Colonic mucosa (tissue), 4 donors: ENCODE data around the gene ZNF774. TPM values are rescaled to one million over a fixed set of nuclear protein-coding genes. Genes with fewer than 3 reads are reported as not detected.
"Not testable (repeated sequence)": the region's sequence is repeated elsewhere in the genome, so short reads cannot be mapped to it uniquely, and the experiment has no call there.

Experiments
- DNase-seq: peaks from one replicate; pipeline ENCODE4 v3.0.0-alpha.2; 2020
- H3K27ac ChIP-seq: fragments of 200-600 bp; one replicate; pipeline ENCODE4 v1.8.0; 2021
- H3K27me3 ChIP-seq: fragments of 200-600 bp; one replicate; pipeline ENCODE4 v1.8.0; 2021
- H3K36me3 ChIP-seq: fragments of 200-600 bp; one replicate; pipeline ENCODE4 v1.8.0; 2021
- H3K4me1 ChIP-seq: fragments of 200-600 bp; one replicate; pipeline ENCODE4 v1.8.0; 2021; ENCODE audit warnings: mild to moderate bottlenecking
- H3K4me3 ChIP-seq: fragments of 200-600 bp; one replicate; pipeline ENCODE4 v1.8.0; 2021
- H3K9ac ChIP-seq, 2 donors: one replicate each; pipeline ENCODE4 v1.7.0; 2013; ENCODE audit warnings: control low read depth in 2 of 2, low read depth in 2 of 2, low read length in 2 of 2
- H3K9me3 ChIP-seq: fragments of 200-600 bp; one replicate; pipeline ENCODE4 v1.8.0; 2021
- intact Hi-C: fragments of 100-400 bp; cut with DNase I; formaldehyde crosslinking; loops from one replicate; pipeline ENCODE4 v1.14.1; 2022
- total RNA-seq, 2 donors: library from RNA; stranded (reverse); fragmentation: NEBNext Ultra II Directional in 1 of 2; extraction: Animal tissue kit (Norgen Biotek cat#: 25700) in 1 of 2; gene quantifications; one replicate each; pipeline ENCODE4 v1.2.1, GENCODE V29; 2021
- TF ChIP-seq, protein P1 (sequence below): fragments of 200-600 bp; IDR thresholded peaks from one replicate; pipeline ENCODE4 v1.8.0; 2022; ENCODE audit warnings: antibody characterized with exemption, mild to moderate bottlenecking
- donor health status: healthy.
- donor health status: DM: no; HTN: no; CAD: no.
- donor health status: DM: no; HTN: no; CAD: no.

Gene ZNF774
- 10 to 100 TPM; 13.7 to 13.9 TPM for total RNA-seq

DNA sequence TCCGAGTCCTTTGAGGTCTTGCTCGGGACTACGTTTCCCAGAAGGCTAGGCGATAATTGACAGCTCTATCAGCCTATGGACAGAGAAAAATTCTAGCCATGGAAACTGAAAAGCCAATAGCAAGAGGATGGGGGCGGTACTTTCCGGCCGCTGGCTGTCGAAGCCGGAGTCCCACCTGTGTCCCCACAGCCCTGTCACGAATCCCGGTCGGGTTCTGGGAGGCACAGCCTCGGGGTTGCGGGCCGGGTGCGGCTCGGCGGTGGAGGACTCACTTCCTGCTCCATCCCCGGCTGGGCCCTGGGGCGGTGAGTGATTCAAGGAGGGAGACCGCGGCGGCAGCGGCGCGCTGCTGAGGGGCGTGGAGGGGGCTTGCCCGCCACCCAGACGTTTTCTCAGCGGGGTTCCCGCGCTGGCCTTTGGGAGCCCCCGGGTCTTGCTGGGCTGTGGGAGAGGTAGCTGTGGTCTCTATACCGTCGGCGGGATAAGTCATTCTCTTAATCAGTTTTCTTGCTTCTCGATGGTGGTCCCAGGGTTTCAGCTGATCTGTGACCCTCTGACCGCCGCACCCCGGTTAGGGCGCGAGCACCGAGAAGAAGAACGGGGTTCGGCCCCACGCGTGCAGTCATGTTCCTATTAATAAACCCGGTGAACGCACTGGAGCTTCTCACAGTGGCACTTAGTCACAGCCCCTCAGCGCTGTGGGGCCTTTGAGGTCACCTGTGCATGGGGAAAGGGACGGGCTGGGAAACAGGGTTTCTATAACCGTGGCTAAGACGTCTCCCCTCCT lies at the start of gene ZNF774:
Gene ZNF774 (plus strand): TSS at position 178 of the 787 bp plus-strand sequence. CDS start 2,377 bp downstream, outside the sequence.
- intact Hi-C loops, result no loop called here
- TF ChIP-seq, protein P1, sequence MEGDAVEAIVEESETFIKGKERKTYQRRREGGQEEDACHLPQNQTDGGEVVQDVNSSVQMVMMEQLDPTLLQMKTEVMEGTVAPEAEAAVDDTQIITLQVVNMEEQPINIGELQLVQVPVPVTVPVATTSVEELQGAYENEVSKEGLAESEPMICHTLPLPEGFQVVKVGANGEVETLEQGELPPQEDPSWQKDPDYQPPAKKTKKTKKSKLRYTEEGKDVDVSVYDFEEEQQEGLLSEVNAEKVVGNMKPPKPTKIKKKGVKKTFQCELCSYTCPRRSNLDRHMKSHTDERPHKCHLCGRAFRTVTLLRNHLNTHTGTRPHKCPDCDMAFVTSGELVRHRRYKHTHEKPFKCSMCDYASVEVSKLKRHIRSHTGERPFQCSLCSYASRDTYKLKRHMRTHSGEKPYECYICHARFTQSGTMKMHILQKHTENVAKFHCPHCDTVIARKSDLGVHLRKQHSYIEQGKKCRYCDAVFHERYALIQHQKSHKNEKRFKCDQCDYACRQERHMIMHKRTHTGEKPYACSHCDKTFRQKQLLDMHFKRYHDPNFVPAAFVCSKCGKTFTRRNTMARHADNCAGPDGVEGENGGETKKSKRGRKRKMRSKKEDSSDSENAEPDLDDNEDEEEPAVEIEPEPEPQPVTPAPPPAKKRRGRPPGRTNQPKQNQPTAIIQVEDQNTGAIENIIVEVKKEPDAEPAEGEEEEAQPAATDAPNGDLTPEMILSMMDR, result no peak
- H3K4me1 ChIP-seq, result peaks cover 2% of the 10 kb centered on the region
- H3K4me3 ChIP-seq, result peak within 1 kb of the TSS; percentile 68
- H3K27me3 ChIP-seq, result no peaks in the 10 kb centered on the region
- no peaks in the 10 kb centered on the region for H3K36me3 ChIP-seq
- peak within 1 kb of the TSS; percentile 80 for H3K27ac ChIP-seq
- H3K9ac ChIP-seq, result peak within 1 kb of the TSS; percentile 75 to 93
- H3K9me3 ChIP-seq, result no peaks in the 10 kb centered on the region
- peak; percentile 97 for DNase-seq

DNA sequence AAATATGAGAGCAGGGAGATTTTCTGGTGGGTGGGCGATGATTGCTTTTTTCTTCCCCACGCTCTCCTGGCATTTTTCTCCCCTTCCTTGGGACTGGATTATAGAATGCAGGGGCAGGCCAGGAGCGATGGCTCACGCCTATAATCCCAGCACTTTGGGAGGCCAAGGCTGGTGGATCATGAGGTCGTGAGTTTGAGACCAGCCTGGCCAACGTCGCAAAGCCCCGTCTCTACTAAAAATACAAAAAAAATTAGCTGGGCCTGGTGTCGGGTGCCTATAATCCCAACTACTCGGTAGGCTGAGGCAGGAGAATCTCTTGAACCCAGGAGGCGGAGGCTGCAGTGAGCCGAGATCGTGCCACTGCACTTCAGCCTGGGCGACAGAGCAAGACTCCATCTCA lies 46.7 kb upstream of the ZNF774 start:
- H3K9ac ChIP-seq, DNase-seq, H3K4me1 ChIP-seq, H3K27me3 ChIP-seq, H3K27ac ChIP-seq, intact Hi-C loops, H3K4me3 ChIP-seq, H3K9me3 ChIP-seq, H3K36me3 ChIP-seq: not testable (repeated sequence)

DNA sequence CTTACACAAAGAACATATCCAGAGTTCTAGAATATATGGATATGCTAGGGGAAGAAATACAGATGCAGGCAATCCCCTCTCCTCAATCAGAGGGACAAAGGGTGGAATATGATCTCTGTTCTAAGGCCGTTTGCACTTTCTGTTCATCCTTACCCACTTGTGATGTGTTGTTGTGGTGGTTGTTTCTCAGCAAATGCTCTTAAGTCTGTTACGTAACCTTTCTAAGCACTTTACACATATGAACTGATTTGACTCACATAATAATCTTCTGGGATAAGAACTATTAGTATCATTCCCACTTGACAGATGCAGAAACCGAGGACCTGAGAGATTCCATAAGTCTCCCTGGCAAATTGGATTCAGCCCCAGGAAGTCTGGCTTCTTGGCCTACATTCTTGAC lies 46.2 kb upstream of the ZNF774 start:
- Histone ChIP-seq H3K36me3 (no peaks in the 10 kb centered on the region), H3K27me3 (no peaks in the 10 kb centered on the region), H3K4me3 (no peak overlapping the region), H3K27ac (no peak overlapping the region), H3K9me3 (no peaks in the 10 kb centered on the region), H3K9ac (no peak overlapping the region), H3K4me1 (no peaks in the 10 kb centered on the region)
- intact Hi-C loops, result no loop called here
- TF ChIP-seq, protein P1, result no peak
- DNase-seq, result no peak

DNA sequence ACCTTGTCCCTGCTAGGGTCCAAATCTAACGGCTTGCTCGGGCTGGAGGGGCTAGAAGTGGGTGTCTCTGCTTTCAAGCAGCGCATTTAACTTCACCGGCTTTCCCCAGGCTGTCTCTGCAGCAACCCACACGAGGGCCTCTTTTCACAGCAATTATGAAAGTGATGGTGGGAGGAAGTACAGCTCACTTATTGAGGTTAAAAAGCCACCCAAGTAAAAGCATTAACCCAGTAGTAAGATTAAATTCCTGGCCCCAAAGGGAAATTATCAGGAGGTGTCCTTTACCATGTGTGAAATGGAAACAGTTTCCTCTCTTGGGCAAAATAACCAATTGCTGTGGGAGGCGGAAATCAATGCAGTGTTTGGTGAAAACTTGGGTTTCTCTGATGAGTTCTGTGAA lies 45.5 kb upstream of the ZNF774 start:
- Histone ChIP-seq H3K27me3 (no peaks in the 10 kb centered on the region), H3K9ac (no peak overlapping the region), H3K4me1 (no peaks in the 10 kb centered on the region), H3K9me3 (no peaks in the 10 kb centered on the region), H3K27ac (no peak overlapping the region), H3K36me3 (no peaks in the 10 kb centered on the region), H3K4me3 (no peak overlapping the region)
- intact Hi-C loops, result no loop called here
- TF ChIP-seq, protein P1, result no peak
- no peak for DNase-seq

DNA sequence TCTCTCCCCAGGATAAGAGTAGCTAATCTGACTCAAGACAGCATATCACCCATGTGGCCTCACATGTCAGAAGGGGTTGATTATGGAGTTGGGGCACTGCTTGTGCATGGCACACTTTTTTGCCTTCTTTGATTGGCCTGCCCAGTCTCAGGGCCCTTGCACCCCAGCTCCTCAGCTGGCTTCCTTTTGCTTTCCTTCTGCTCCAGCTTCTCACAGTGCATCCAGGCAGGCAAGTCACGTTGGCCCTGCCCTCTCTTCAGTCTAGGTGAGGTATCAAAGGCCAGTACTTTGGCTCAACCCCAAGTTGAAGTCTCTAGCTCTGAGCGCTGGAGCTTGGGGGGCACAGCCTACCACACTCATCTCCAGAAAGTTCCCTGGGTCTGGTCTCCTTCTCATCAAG lies 44.4 kb upstream of the ZNF774 start:
- TF ChIP-seq, protein P1, result no peak
- no peak for DNase-seq
- Histone ChIP-seq H3K4me1 (no peaks in the 10 kb centered on the region), H3K36me3 (no peaks in the 10 kb centered on the region), H3K4me3 (no peak overlapping the region), H3K9ac (no peak overlapping the region), H3K27ac (no peak overlapping the region), H3K9me3 (no peaks in the 10 kb centered on the region), H3K27me3 (no peaks in the 10 kb centered on the region)
- intact Hi-C loops, result no loop called here

DNA sequence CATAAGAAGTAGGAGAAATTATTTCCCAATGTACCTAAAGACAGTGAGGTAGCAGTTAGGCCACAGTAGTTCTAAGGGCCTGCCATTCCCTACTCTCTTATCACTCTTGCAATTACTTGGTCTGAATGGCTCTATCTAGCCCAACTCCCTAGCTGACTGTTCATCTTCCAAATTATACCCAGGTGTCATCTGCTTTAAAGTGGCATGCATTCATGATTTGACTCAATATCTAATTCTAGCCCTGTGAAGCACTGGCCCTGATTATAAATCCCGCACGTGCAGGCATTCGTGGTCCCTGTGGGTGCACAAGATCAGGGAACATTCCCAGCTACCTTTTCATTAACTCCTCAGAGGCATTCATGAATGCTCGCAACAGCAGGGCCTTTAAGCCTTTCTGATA lies 43.1 kb upstream of the ZNF774 start:
- no peak overlapping the region for H3K4me3 ChIP-seq
- no peak overlapping the region for H3K9ac ChIP-seq
- TF ChIP-seq, protein P1, result no peak
- DNase-seq, result no peak
- H3K36me3 ChIP-seq, result no peaks in the 10 kb centered on the region
- H3K27ac ChIP-seq, result no peak overlapping the region
- H3K4me1 ChIP-seq, result no peaks in the 10 kb centered on the region
- intact Hi-C loops, result no loop called here
- H3K27me3 ChIP-seq, result no peaks in the 10 kb centered on the region
- no peaks in the 10 kb centered on the region for H3K9me3 ChIP-seq
